Colonic mucosa (tissue), 4 donors: ENCODE measurements around the gene DES. TPM values are rescaled to one million over a fixed set of nuclear protein-coding genes. Genes with fewer than 3 reads are reported as not detected.

Experiments
- DNase-seq: peaks from one replicate; pipeline ENCODE4 v3.0.0-alpha.2; 2020
- H3K27ac ChIP-seq: fragments of 200-600 bp; one replicate; pipeline ENCODE4 v1.8.0; 2021
- H3K27me3 ChIP-seq: fragments of 200-600 bp; one replicate; pipeline ENCODE4 v1.8.0; 2021
- H3K36me3 ChIP-seq: fragments of 200-600 bp; one replicate; pipeline ENCODE4 v1.8.0; 2021
- H3K4me1 ChIP-seq: fragments of 200-600 bp; one replicate; pipeline ENCODE4 v1.8.0; 2021; ENCODE audit warnings: mild to moderate bottlenecking
- H3K4me3 ChIP-seq: fragments of 200-600 bp; one replicate; pipeline ENCODE4 v1.8.0; 2021
- H3K9ac ChIP-seq, 2 donors: one replicate each; pipeline ENCODE4 v1.7.0; 2013; ENCODE audit warnings: control low read depth in 2 of 2, low read depth in 2 of 2, low read length in 2 of 2
- H3K9me3 ChIP-seq: fragments of 200-600 bp; one replicate; pipeline ENCODE4 v1.8.0; 2021
- intact Hi-C: fragments of 100-400 bp; cut with DNase I; formaldehyde crosslinking; loops from one replicate; pipeline ENCODE4 v1.14.1; 2022
- total RNA-seq, 2 donors: library from RNA; stranded (reverse); fragmentation: NEBNext Ultra II Directional in 1 of 2; extraction: Animal tissue kit (Norgen Biotek cat#: 25700) in 1 of 2; gene quantifications; one replicate each; pipeline ENCODE4 v1.2.1, GENCODE V29; 2021
- TF ChIP-seq, protein P1 (sequence below): fragments of 200-600 bp; IDR thresholded peaks from one replicate; pipeline ENCODE4 v1.8.0; 2022; ENCODE audit warnings: antibody characterized with exemption, mild to moderate bottlenecking
- donor health status: healthy.
- donor health status: DM: no; HTN: no; CAD: no.
- donor health status: DM: no; HTN: no; CAD: no.

Gene DES
- total RNA-seq, 2 donors from 2014 or later: 24.0 to 917 TPM

GRCh38 chr2:219434718-219435525 lies 16.7 kb downstream of the DES start, which contains the start of gene SPEG:
Gene SPEG, plus strand, starts transcription at chr2:219434843. Its CDS starts 135 bp downstream, at chr2:219434978.
- DNase-seq: no peak
- no peak within 1 kb of the TSS for H3K4me3 ChIP-seq
- intact Hi-C loops: no loop called here
- peak within 1 kb of the TSS; percentile 25 for H3K27ac ChIP-seq
- no peaks in the 10 kb centered on the region for H3K4me1 ChIP-seq
- H3K27me3 ChIP-seq: peaks cover 15% of the 10 kb centered on the region
- no peaks in the 10 kb centered on the region for H3K9me3 ChIP-seq
- H3K9ac ChIP-seq: peak within 1 kb of the TSS in 1 of 2 donors; percentile 35
- TF ChIP-seq, protein P1, sequence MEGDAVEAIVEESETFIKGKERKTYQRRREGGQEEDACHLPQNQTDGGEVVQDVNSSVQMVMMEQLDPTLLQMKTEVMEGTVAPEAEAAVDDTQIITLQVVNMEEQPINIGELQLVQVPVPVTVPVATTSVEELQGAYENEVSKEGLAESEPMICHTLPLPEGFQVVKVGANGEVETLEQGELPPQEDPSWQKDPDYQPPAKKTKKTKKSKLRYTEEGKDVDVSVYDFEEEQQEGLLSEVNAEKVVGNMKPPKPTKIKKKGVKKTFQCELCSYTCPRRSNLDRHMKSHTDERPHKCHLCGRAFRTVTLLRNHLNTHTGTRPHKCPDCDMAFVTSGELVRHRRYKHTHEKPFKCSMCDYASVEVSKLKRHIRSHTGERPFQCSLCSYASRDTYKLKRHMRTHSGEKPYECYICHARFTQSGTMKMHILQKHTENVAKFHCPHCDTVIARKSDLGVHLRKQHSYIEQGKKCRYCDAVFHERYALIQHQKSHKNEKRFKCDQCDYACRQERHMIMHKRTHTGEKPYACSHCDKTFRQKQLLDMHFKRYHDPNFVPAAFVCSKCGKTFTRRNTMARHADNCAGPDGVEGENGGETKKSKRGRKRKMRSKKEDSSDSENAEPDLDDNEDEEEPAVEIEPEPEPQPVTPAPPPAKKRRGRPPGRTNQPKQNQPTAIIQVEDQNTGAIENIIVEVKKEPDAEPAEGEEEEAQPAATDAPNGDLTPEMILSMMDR: no peak
- H3K36me3 ChIP-seq: no peaks in the 10 kb centered on the region

GRCh38 chr2:219435701-219436100 lies 17.5 kb downstream of the DES start:
- Histone ChIP-seq H3K9ac (no peak overlapping the region), H3K27ac (no peak overlapping the region), H3K4me3 (no peak overlapping the region), H3K36me3 (no peaks in the 10 kb centered on the region), H3K4me1 (no peaks in the 10 kb centered on the region), H3K9me3 (no peaks in the 10 kb centered on the region), H3K27me3 (peaks cover 15% of the 10 kb centered on the region)
- intact Hi-C loops: no loop called here
- TF ChIP-seq, protein P1: no peak
- DNase-seq: no peak

- no peaks in the 10 kb centered on the region for H3K4me1 ChIP-seq
- no peak overlapping the region for H3K9ac ChIP-seq
- no peaks in the 10 kb centered on the region for H3K36me3 ChIP-seq
- intact Hi-C loops: no loop called here
- TF ChIP-seq, protein P1: no peak
- H3K4me3 ChIP-seq: no peak overlapping the region
- no peaks in the 10 kb centered on the region for H3K9me3 ChIP-seq
- H3K27ac ChIP-seq: no peak overlapping the region
- no peak for DNase-seq
- peaks cover 22% of the 10 kb centered on the region for H3K27me3 ChIP-seq
These were observed 18.3 kb downstream of the DES start for GRCh38 chr2:219436491-219436890.

DNA sequence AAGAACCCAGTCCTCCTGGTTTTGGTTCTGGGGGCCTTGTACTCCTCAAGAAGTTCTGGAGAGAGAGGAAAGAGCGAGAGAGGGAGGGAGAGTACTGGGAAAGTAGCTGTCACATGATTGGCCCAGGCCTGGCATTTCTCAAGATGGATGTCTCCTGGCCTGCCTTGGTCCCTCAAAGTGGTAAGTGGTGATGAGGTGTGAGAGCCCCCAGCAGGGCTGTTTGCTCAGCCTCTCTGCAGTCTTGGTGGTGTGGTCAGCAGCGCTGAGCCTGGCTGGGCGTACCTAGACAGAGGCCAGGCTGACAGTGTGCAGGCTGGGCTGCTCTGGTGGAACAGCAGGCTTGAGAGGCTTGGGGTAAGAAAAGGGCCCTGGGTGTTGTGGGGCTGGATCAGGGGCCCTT lies 19.0 kb downstream of the DES start:
- Histone ChIP-seq H3K27me3 (peaks cover 29% of the 10 kb centered on the region), H3K27ac (no peak overlapping the region)

DNA sequence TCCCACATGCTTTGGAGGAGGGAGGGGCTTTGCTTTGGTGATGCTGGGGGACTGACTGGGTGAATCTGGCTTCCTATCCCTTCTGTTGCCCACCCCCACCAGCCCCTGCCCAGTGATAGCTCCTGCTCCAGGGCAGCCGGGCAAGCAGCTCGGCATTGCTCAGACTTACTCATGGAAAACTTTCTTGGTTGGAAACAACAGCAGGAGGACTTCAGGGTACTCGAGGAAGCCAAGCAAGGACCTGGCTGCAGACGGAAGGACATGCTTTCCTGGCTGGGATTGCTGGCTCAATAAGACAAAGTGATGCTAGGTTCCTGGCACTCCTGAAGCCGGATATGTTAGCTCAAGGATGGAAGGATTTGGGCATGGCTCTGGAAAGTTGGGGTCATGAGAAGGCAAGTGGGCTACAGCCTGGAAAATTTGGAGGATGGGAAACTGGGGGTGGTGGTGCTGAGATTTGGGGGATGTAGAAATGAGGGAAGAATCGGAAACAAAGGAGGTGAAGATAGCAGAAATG lies 19.6 kb downstream of the DES start:
- no peak overlapping the region for H3K27ac ChIP-seq
- no peaks in the 10 kb centered on the region for H3K36me3 ChIP-seq
- peaks cover 32% of the 10 kb centered on the region for H3K27me3 ChIP-seq
- no peaks in the 10 kb centered on the region for H3K4me1 ChIP-seq
- TF ChIP-seq, protein P1: no peak
- no peak overlapping the region for H3K4me3 ChIP-seq
- DNase-seq: no peak
- intact Hi-C loops: no loop called here
- no peak overlapping the region for H3K9ac ChIP-seq
- no peaks in the 10 kb centered on the region for H3K9me3 ChIP-seq

More for the DNA sequence above, 19.0 kb downstream of the DES start:
- no peaks in the 10 kb centered on the region for H3K36me3 ChIP-seq
- intact Hi-C loops: no loop called here
- no peaks in the 10 kb centered on the region for H3K4me1 ChIP-seq
- DNase-seq: no peak
- H3K9ac ChIP-seq: no peak overlapping the region
- TF ChIP-seq, protein P1: no peak
- H3K4me3 ChIP-seq: no peak overlapping the region
- no peaks in the 10 kb centered on the region for H3K9me3 ChIP-seq
